GM23338 (cell line): ENCODE results near the gene DPP10. TPM values are rescaled to one million over a fixed set of nuclear protein-coding genes. Genes with fewer than 3 reads are reported as not detected.

Experiments
- ATAC-seq: fragments of 200-7000 bp; cut with Tn5 transposase; 3 replicates; pipeline ENCODE4 v1.9.1; 2020
- DNase-seq: peaks from one replicate; pipeline ENCODE4 v3.0.0-alpha.2; 2015; ENCODE audit warnings: low spot score
- H2AFZ ChIP-seq: fragments of 200-600 bp; sonication (generic); 2 replicates; pipeline ENCODE4 v1.8.0; 2016; ENCODE audit warnings: antibody characterized with exemption, mild to moderate bottlenecking, moderate library complexity
- H3F3A ChIP-seq: fragments of 200-600 bp; sonication (generic); replicated peaks from 2 replicates; pipeline ENCODE4 v1.8.0; 2017; ENCODE audit warnings: antibody characterized with exemption, mixed run types, low read depth
- H3K27ac ChIP-seq: fragments of 200-600 bp; sonication (generic); 2 replicates; pipeline ENCODE4 v1.6.1; 2016; ENCODE audit warnings: low read depth
- H3K27me3 ChIP-seq: fragments of 200-600 bp; sonication (generic); 2 replicates; pipeline ENCODE4 v1.8.0; 2016; ENCODE audit warnings: mild to moderate bottlenecking, mixed run types, moderate library complexity; ENCODE audit not compliant: insufficient read depth
- H3K36me3 ChIP-seq: fragments of 200-600 bp; sonication (generic); 2 replicates; pipeline ENCODE4 v1.8.0; 2016; ENCODE audit warnings: mild to moderate bottlenecking; ENCODE audit not compliant: insufficient read depth
- H3K4me1 ChIP-seq: fragments of 200-600 bp; sonication (generic); 2 replicates; pipeline ENCODE4 v1.8.0; 2016; ENCODE audit warnings: mild to moderate bottlenecking, moderate library complexity; ENCODE audit not compliant: insufficient read depth
- H3K4me2 ChIP-seq: fragments of 200-600 bp; sonication (generic); 2 replicates; pipeline ENCODE4 v1.7.1; 2017; ENCODE audit warnings: mixed run types
- H3K4me3 ChIP-seq: fragments of 200-600 bp; sonication (generic); 2 replicates; pipeline ENCODE4 v1.6.1; 2016; ENCODE audit warnings: mixed run types
- H3K79me2 ChIP-seq: fragments of 200-600 bp; sonication (generic); replicated peaks from 2 replicates; pipeline ENCODE4 v1.8.0; 2017; ENCODE audit warnings: mild to moderate bottlenecking; ENCODE audit not compliant: insufficient read depth
- H3K9me2 ChIP-seq: fragments of 200-600 bp; sonication (generic); 2 replicates; pipeline ENCODE4 v1.8.0; 2017; ENCODE audit not compliant: insufficient read depth
- H4K20me1 ChIP-seq: fragments of 200-600 bp; sonication (generic); replicated peaks from 2 replicates; pipeline ENCODE4 v1.8.0; 2017; ENCODE audit warnings: mild to moderate bottlenecking; ENCODE audit not compliant: insufficient read depth
- H3K27ac Mint-ChIP-seq: 2 replicates; pipeline ENCODE4 v1.8.0; 2020; ENCODE audit warnings: inconsistent platforms, mild to moderate bottlenecking, moderate library complexity, mixed read lengths
- H3K27me3 Mint-ChIP-seq: 3 replicates; pipeline ENCODE4 v1.8.0; 2022; ENCODE audit warnings: low read depth, mild to moderate bottlenecking, moderate library complexity, mixed read lengths, inconsistent platforms; ENCODE audit not compliant: insufficient read depth, poor library complexity
- H3K36me3 Mint-ChIP-seq: 3 replicates; pipeline ENCODE4 v1.8.0; 2021; ENCODE audit warnings: low read depth, mild to moderate bottlenecking, inconsistent platforms, moderate library complexity, mixed read lengths
- H3K4me1 Mint-ChIP-seq: 3 replicates; pipeline ENCODE4 v1.8.0; 2020; ENCODE audit warnings: mild to moderate bottlenecking, inconsistent platforms, mixed read lengths
- H3K4me3 Mint-ChIP-seq: 3 replicates; pipeline ENCODE4 v1.8.0; 2021; ENCODE audit warnings: moderate library complexity, mild to moderate bottlenecking, inconsistent platforms, mixed read lengths
- H3K9me3 Mint-ChIP-seq: 3 replicates; pipeline ENCODE4 v1.8.0; 2020; ENCODE audit warnings: moderate library complexity, mild to moderate bottlenecking, inconsistent platforms, mixed read lengths
- CREB1 ChIP-seq: fragments of 250-450 bp; sonication (Bioruptor Pico); IDR thresholded peaks from 2 replicates; pipeline ENCODE4 v1.5.0; 2020; ENCODE audit warnings: low read depth, mild to moderate bottlenecking, moderate library complexity
- EZH2 ChIP-seq: fragments of 200-600 bp; sonication (generic); IDR thresholded peaks from one replicate; pipeline ENCODE4 v1.8.0; 2017; ENCODE audit warnings: antibody characterized with exemption, mild to moderate bottlenecking, low read depth; ENCODE audit not compliant: unreplicated experiment
- EZH2phosphoT487 ChIP-seq: fragments of 200-600 bp; sonication (generic); IDR thresholded peaks from one replicate; pipeline ENCODE4 v1.8.1; 2018; ENCODE audit warnings: antibody characterized with exemption; ENCODE audit not compliant: unreplicated experiment
- NANOG ChIP-seq: IDR thresholded peaks from 2 replicates; pipeline ENCODE4 v1.6.1; 2016; ENCODE audit warnings: antibody characterized with exemption, borderline replicate concordance
- POLR2AphosphoS5 ChIP-seq: IDR thresholded peaks from 2 replicates; pipeline ENCODE4 v1.6.1; 2016; ENCODE audit warnings: antibody characterized with exemption, low read depth
- REST ChIP-seq: IDR thresholded peaks from one replicate; pipeline ENCODE4 v1.6.1; 2018; ENCODE audit warnings: antibody characterized with exemption; ENCODE audit not compliant: unreplicated experiment
- STAT1 ChIP-seq: IDR thresholded peaks from one replicate; pipeline ENCODE4 v1.6.1; 2016; ENCODE audit warnings: antibody characterized with exemption; ENCODE audit not compliant: unreplicated experiment
- ZNF114 ChIP-seq: fragments of 250-450 bp; sonication (Bioruptor Pico); IDR thresholded peaks from 2 replicates; pipeline ENCODE4 v1.5.0; 2020; ENCODE audit warnings: mild to moderate bottlenecking, moderate library complexity
- ZNF331 ChIP-seq: fragments of 250-450 bp; sonication (Bioruptor Pico); IDR thresholded peaks from 2 replicates; pipeline ENCODE4 v1.5.0; 2020; ENCODE audit warnings: low read depth, mild to moderate bottlenecking, moderate library complexity
- ZNF462 ChIP-seq: fragments of 250-450 bp; sonication (Bioruptor Pico); IDR thresholded peaks from 2 replicates; pipeline ENCODE4 v1.5.0; 2020; ENCODE audit warnings: mild to moderate bottlenecking, moderate library complexity
- polyA plus RNA-seq: library from polyadenylated mRNA; unstranded; fragments of >200 nt; fragmentation: Nextera tagmentation; extraction: Ambion mirVana; gene quantifications from 2 replicates; pipeline ENCODE4 v1.2.1, GENCODE V29; 2016
- total RNA-seq: library from RNA; depleted of rRNA; stranded (reverse); fragments of >200 nt; shearing (Covaris generic); gene quantifications from 2 replicates; pipeline ENCODE4 v1.2.3, GENCODE V29; 2014
- TF ChIP-seq, protein P1 (sequence below): IDR thresholded peaks from 2 replicates; pipeline ENCODE4 v1.6.1; 2016; ENCODE audit warnings: antibody characterized with exemption

The DPP10 gene
- total and polyA plus RNA-seq, 2 experiments from 2014 or later: 3.6 to 14.8 TPM

DNA sequence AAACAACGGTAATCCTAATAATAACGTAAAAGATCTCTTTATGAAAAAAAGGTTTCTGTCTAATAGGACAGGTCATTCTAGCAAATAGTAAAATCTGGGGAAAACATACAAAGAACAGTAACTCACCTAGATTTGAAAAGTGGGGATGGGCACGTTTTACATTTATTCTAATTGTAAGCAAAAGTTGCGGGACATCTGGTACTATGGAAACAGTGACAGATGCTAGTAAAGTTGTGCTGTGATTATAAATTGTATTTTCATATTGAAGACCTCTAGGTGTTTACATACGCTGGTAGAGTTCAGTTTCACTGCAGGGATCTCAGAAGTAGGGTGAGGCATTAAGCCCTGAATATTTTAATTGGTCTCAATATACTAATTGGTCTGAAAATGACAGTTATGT, 422.5 kb downstream of the DPP10 start:
- Mint-ChIP-seq H3K4me1 (no peaks in the 10 kb centered on the region; the same call in 1 of the 3 replicates), H3K4me3 (no peak overlapping the region), H3K9me3 (peaks cover 3% of the 10 kb centered on the region; the same call in 1 of the 3 replicates), H3K27ac (no peak overlapping the region), H3K27me3 (peaks cover 2% of the 10 kb centered on the region), H3K36me3 (no peaks in the 10 kb centered on the region)
- Histone ChIP-seq H4K20me1 (no peaks in the 10 kb centered on the region), H3K36me3 (no peaks in the 10 kb centered on the region), H3K4me2 (no peak overlapping the region), H2AFZ (no peak overlapping the region), H3K27ac (no peak overlapping the region), H3K4me3 (no peak overlapping the region), H3K27me3 (no peaks in the 10 kb centered on the region), H3K9me2 (peaks cover 6% of the 10 kb centered on the region; the same call in 1 of the 2 replicates), H3F3A (no peaks in the 10 kb centered on the region), H3K4me1 (peaks cover under 1% of the 10 kb centered on the region; the same call in 1 of the 2 replicates), H3K79me2 (no peaks in the 10 kb centered on the region)
- ATAC-seq (no peak), DNase-seq (no peak)
- TF ChIP-seq ZNF114 (no peak), REST (no peak), NANOG (no peak), EZH2 (no peak), STAT1 (no peak), POLR2AphosphoS5 (no peak), ZNF331 (no peak), EZH2phosphoT487 (no peak), CREB1 (CRISPR knock-in tag) (no peak), ZNF462 (no peak)
- TF ChIP-seq, protein P1, sequence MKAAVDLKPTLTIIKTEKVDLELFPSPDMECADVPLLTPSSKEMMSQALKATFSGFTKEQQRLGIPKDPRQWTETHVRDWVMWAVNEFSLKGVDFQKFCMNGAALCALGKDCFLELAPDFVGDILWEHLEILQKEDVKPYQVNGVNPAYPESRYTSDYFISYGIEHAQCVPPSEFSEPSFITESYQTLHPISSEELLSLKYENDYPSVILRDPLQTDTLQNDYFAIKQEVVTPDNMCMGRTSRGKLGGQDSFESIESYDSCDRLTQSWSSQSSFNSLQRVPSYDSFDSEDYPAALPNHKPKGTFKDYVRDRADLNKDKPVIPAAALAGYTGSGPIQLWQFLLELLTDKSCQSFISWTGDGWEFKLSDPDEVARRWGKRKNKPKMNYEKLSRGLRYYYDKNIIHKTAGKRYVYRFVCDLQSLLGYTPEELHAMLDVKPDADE: no peak
